Mucosa of descending colon (tissue), 3 donors: ENCODE measurements around the gene SH2D4B. TPM values are rescaled to one million over a fixed set of nuclear protein-coding genes. Genes with fewer than 3 reads are reported as not detected.

ENCODE experiments used
- ATAC-seq: fragments of 200-7000 bp; cut with Tn5 transposase; one replicate; pipeline ENCODE4 v1.9.1; 2020; ENCODE audit warnings: mild to moderate bottlenecking, moderate library complexity
- DNase-seq, 3 donors: peaks; one replicate each; pipeline ENCODE4 v3.0.0-alpha.2; 2020
- H3K36me3 ChIP-seq: fragments of 200-600 bp; one replicate; pipeline ENCODE4 v1.8.0; 2021; ENCODE audit warnings: low read depth, mild to moderate bottlenecking
- H3K4me1 ChIP-seq: fragments of 200-600 bp; one replicate; pipeline ENCODE4 v1.8.0; 2021; ENCODE audit warnings: low read depth, mild to moderate bottlenecking
- H3K4me3 ChIP-seq: fragments of 200-600 bp; one replicate; pipeline ENCODE4 v1.8.0; 2021; ENCODE audit warnings: mild to moderate bottlenecking
- H3K9me3 ChIP-seq: fragments of 200-600 bp; one replicate; pipeline ENCODE4 v1.8.0; 2021; ENCODE audit warnings: mild to moderate bottlenecking
- CTCF ChIP-seq: fragments of 200-600 bp; IDR thresholded peaks from one replicate; pipeline ENCODE4 v1.8.0; 2022; ENCODE audit warnings: antibody characterized with exemption, mild to moderate bottlenecking
- intact Hi-C, 2 donors: fragments of 100-400 bp; cut with DNase I in 1 of 2; cut with micrococcal nuclease in 1 of 2; formaldehyde crosslinking; loops; one replicate each; pipeline versions ENCODE4 v1.11.0 to v1.11.1; 2022; cut with DNase I, micrococcal nuclease
- total RNA-seq, 3 donors: library from RNA; stranded (reverse); fragmentation: NEBNext Ultra II Directional in 2 of 3; extraction: Animal tissue kit (Norgen Biotek cat#: 25700) in 2 of 3; gene quantifications; one replicate each; pipeline versions ENCODE4 v1.2.1 to v1.2.4, GENCODE V29; 2021 to 2023
- donor health status: DM: no; HTN: no; CAD: no; lungs with moderate emphysema.
- donor health status: DM: no; HTN: no; CAD: no.
- donor health status: DM: no; HTN: yes; CAD: no.

Gene SH2D4B
- total RNA-seq, 3 donors from 2014 or later: not detected

- H3K4me1 ChIP-seq: no peaks in the 10 kb centered on the region
- H3K9me3 ChIP-seq: no peaks in the 10 kb centered on the region
- no peaks in the 10 kb centered on the region for H3K36me3 ChIP-seq
- ATAC-seq (no peak), DNase-seq (no peak)
- intact Hi-C loops: no loop called here
- TF ChIP-seq CTCF: no peak
- H3K4me3 ChIP-seq: no peak overlapping the region
Measured at GRCh38 chr10:80613466-80614170, 75.9 kb downstream of the SH2D4B start.

GRCh38 chr10:80614576-80615416, 77.1 kb downstream of the SH2D4B start:
- Histone ChIP-seq H3K9me3 (no peaks in the 10 kb centered on the region), H3K4me1 (no peaks in the 10 kb centered on the region), H3K4me3 (no peak overlapping the region), H3K36me3 (no peaks in the 10 kb centered on the region)
- DNase-seq (no peak), ATAC-seq (no peak)
- TF ChIP-seq CTCF: no peak
- intact Hi-C loops: no loop called here

- ATAC-seq (no peak), DNase-seq (no peak)
- Histone ChIP-seq H3K36me3 (no peaks in the 10 kb centered on the region), H3K4me1 (no peaks in the 10 kb centered on the region), H3K4me3 (no peak overlapping the region), H3K9me3 (no peaks in the 10 kb centered on the region)
- intact Hi-C loops: no loop called here
- no peak for TF ChIP-seq CTCF
Measured at GRCh38 chr10:80617807-80618206, 80.1 kb downstream of the SH2D4B start.

- no peak for ATAC-seq
- Histone ChIP-seq H3K4me1 (no peaks in the 10 kb centered on the region), H3K4me3 (no peak overlapping the region), H3K9me3 (no peaks in the 10 kb centered on the region), H3K36me3 (no peaks in the 10 kb centered on the region)
- no peak for TF ChIP-seq CTCF
- intact Hi-C loops: no loop called here
- no peak for DNase-seq
Measured at GRCh38 chr10:80619036-80619435, 81.3 kb downstream of the SH2D4B start.

- ATAC-seq (no peak), DNase-seq (no peak)
- TF ChIP-seq CTCF: no peak
- Histone ChIP-seq H3K36me3 (no peaks in the 10 kb centered on the region), H3K9me3 (no peaks in the 10 kb centered on the region), H3K4me1 (no peaks in the 10 kb centered on the region), H3K4me3 (no peak overlapping the region)
- intact Hi-C loops: no loop called here
Measured at GRCh38 chr10:80622153-80622552, 84.5 kb downstream of the SH2D4B start.
